Measurements from ENCODE around the gene TMEM150A. TPM values are rescaled to one million over a fixed set of nuclear protein-coding genes. Genes with fewer than 3 reads are reported as not detected.
"Not testable (repeated sequence)": the region's sequence is repeated elsewhere in the genome, so short reads cannot be mapped to it uniquely, and the experiment has no call there.

TMEM150A gene
- total RNA-seq, 1 donor from 2014 or later: 26.7 TPM

DNA sequence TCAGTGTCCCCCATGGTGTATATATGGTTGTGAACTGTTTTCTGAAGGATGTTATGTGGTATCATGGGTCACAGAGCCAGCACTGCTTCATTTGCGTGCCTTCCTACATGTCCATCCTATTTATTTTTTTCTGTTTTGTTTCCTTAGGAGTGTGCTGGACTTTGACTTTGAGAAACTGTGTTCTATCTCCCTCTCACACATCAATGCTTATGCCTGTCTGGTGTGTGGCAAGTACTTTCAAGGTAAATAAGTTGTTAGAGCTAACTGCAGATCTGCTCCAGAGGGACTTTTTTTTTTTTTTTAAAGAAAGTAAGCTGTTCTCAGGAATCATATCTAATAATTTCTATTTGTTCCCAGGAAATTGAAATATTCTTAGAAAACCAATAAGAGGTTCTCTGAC, 18.8 kb upstream of the TMEM150A start:
- Histone ChIP-seq H3K4me3 (no peak overlapping the region), H3K9me3 (no peaks in the 10 kb centered on the region), H3K36me3 (peaks cover 62 to 75% of the 10 kb centered on the region in 2 donors), H3K4me1 (peaks cover 0 to 12% of the 10 kb centered on the region in 2 donors), H3K27ac (no peak overlapping the region), H3K27me3 (no peaks in the 10 kb centered on the region)
- TF ChIP-seq CTCF (IDR thresholded peaks at IDR 0.05): no peak
- intact Hi-C loops (cut with DNase I): no loop called here
- DNase-seq (ENCODE audit: low spot score in 2 of 2): no peak

- no peak for DNase-seq (ENCODE audit: low spot score in 2 of 2)
- no peaks in the 10 kb centered on the region for H3K9me3 ChIP-seq
- peaks cover 0 to 15% of the 10 kb centered on the region in 2 donors for H3K4me1 ChIP-seq
- intact Hi-C loops (cut with DNase I): loop anchor here (10.0 kb wide), 1 partner anchor 485 kb away; the partner anchor contains the start of genes POLR1A and PTCD3
- peaks cover 45 to 57% of the 10 kb centered on the region in 2 donors for H3K36me3 ChIP-seq
- no peak for TF ChIP-seq CTCF (IDR thresholded peaks at IDR 0.05)
- no peak overlapping the region for H3K27ac ChIP-seq
- H3K27me3 ChIP-seq: no peaks in the 10 kb centered on the region
- no peak overlapping the region for H3K4me3 ChIP-seq
Measured at GRCh38 chr2:85619617-85620016, 17.1 kb upstream of the TMEM150A start.

DNA sequence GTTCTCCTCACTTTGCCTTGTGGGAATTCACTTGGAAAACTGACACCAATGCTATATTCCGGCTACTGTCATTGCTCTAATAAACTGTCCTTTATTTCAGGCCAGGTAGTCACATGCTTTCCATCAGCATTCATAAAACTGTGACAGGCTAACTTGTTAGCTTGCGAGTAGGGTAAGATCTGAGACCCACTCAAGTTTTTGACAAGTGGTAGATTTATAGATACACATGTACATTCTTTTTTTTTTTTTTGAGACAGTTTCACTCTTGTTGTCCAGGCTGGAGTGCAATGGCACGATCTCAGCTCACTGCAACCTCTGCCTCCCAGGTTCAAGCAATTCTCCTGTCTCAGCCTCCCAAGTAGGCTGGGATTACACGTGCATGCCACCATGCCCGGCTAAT, 15.2 kb upstream of the TMEM150A start:
- H3K4me1 ChIP-seq: peaks cover 0 to 15% of the 10 kb centered on the region in 2 donors
- not testable (repeated sequence) for H3K9me3 ChIP-seq; H3K27ac ChIP-seq; H3K27me3 ChIP-seq; DNase-seq (ENCODE audit: low spot score in 2 of 2)
- intact Hi-C loops (cut with DNase I): loop anchor here (2.0 to 10.0 kb wide), 4 partner anchors 33 to 487 kb away; partner anchors contain the start of genes GGCX, POLR1A, PTCD3 and SH2D6
- peak overlapping the region in 1 of 2 donors; percentile 90 for H3K4me3 ChIP-seq
- peaks cover 26 to 38% of the 10 kb centered on the region in 2 donors for H3K36me3 ChIP-seq

DNA sequence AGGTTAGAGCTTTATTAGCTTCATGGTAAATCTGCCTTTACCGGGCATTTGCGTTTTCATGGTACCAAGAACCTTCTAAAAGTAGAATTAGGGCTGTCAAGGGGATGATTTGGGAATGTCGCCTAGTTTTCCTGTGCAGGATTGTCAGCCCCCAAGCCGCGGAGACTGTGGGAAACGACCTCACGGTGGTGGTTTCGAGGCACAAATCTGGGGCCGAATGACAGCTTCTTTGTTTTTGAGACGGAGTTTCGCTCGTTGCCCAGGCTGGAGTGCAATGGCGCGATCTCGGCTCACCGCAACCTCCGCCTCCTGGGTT, 12.9 kb upstream of the TMEM150A start:
- TF ChIP-seq CTCF (IDR thresholded peaks at IDR 0.05): no peak
- Histone ChIP-seq H3K4me3 (peak overlapping the region; percentile 87 to 90), H3K9me3 (no peaks in the 10 kb centered on the region), H3K27me3 (no peaks in the 10 kb centered on the region), H3K4me1 (peaks cover 0 to 25% of the 10 kb centered on the region in 2 donors), H3K27ac (peak overlapping the region; percentile 88 to 90), H3K36me3 (peaks cover 5 to 15% of the 10 kb centered on the region in 2 donors)
- no peak for DNase-seq (ENCODE audit: low spot score in 2 of 2)
- intact Hi-C loops (cut with DNase I): loop anchor here (10.0 kb wide), 1 partner anchor 489 kb away; the partner anchor contains the start of genes POLR1A and PTCD3

DNA sequence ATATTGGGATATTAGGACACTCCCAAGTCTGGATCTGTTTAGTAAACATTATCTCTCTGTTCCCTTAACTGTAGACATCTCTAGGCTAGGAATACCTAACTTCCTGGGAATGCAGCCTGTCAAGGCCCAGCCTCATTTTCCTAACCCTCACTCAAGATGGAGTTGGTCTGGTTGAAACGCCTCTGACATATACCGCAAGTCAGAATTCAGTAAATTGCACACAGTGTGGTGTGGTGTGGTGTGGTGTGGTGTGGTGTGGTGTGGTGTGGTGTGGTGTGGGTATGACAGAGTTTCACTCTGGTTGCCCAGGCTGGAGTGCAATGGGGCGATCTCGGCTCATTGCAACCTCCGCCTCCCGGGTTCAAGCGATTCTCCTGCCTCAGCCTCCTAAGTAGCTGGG, 12.3 kb upstream of the TMEM150A start:
- H3K4me1 ChIP-seq: peaks cover 0 to 28% of the 10 kb centered on the region in 2 donors
- not testable (repeated sequence) for DNase-seq (ENCODE audit: low spot score in 2 of 2); H3K27ac ChIP-seq; H3K27me3 ChIP-seq; H3K36me3 ChIP-seq; H3K9me3 ChIP-seq; H3K4me3 ChIP-seq
- intact Hi-C loops (cut with DNase I): loop anchor here (10.0 kb wide), 1 partner anchor 490 kb away; the partner anchor contains the start of genes POLR1A and PTCD3

- intact Hi-C loops (cut with DNase I): loop anchor here (10.0 kb wide), 1 partner anchor 491 kb away; the partner anchor contains the start of genes POLR1A and PTCD3
- no peak for TF ChIP-seq CTCF (IDR thresholded peaks at IDR 0.05)
- Histone ChIP-seq H3K4me1 (peaks cover 0 to 28% of the 10 kb centered on the region in 2 donors), H3K9me3 (no peaks in the 10 kb centered on the region), H3K27me3 (no peaks in the 10 kb centered on the region), H3K36me3 (peaks cover 3 to 6% of the 10 kb centered on the region in 2 donors), H3K27ac (no peak overlapping the region), H3K4me3 (no peak overlapping the region)
- DNase-seq (ENCODE audit: low spot score in 2 of 2): no peak
Measured at GRCh38 chr2:85613717-85614515, 11.4 kb upstream of the TMEM150A start.

Data from ascending aorta (tissue), 2 donors.